D341Med (cell line): Measurements from ENCODE around the gene PDZRN3.
"Not testable (repeated sequence)": the region's sequence is repeated elsewhere in the genome, so short reads cannot be mapped to it uniquely, and the experiment has no call there.

ENCODE experiments used
- DNase-seq: peaks from one replicate; pipeline ENCODE4 v3.0.0; 2012; ENCODE audit warnings: low spot score

Gene PDZRN3

DNA sequence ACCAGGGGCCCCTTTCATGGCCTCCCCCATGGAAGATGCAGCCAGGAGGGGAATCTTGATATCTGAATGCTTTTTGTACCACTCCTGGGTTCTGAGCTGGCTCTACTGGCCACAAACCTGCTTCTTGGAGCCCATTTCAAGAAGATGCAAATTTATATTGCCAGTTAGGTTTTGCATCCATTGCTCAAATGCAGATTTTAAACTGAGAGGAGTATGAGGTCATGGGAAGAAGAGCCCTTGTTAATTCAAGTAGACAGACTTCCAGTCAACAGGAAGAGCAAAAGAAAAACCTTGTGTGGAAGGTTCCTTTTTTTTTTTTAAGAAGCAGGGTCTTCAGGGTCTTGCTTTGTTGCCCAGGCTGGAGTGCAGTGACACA, 133.5 kb downstream of the PDZRN3 start:
- no peak for DNase-seq

DNA sequence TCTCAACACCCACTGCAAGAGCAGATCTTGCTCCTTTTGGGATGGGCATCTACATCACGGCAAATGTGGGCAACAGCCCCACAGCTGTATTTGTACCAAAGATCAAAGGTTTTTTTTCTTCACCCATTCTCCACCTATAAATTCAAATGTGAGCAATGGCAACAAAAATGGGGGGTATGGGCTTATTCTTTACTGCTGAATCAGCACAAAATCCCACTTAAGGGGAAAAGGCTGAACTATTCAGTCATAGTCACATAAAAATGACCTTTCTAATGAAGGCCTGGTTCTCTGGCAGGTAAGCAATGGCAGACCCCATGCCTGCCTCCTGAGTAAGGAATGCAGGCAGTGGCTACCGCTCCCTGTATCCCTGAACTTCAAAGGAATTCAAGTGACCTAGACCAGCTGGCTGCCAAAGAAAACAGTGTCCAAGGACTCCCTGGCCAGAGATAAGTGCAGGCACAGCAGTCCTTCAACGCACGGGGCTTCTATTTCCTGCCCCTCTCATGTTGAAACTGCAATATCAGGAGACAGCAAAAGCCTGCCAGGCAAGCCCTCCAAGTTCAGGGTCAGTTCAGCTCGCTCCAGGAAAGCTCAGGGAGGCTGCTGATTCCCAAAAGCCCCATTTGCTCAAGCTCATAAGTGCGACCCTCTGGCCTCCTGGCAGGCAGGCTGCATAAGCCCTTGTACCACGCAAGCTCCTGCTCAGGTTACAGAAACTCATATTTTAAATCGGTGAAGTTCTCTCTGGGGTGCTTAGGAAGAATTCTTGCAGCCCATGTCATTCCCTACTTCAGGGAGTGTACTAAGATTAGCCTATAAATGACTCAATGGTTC, 134.1 kb downstream of the PDZRN3 start:
- DNase-seq, result no peak

DNA sequence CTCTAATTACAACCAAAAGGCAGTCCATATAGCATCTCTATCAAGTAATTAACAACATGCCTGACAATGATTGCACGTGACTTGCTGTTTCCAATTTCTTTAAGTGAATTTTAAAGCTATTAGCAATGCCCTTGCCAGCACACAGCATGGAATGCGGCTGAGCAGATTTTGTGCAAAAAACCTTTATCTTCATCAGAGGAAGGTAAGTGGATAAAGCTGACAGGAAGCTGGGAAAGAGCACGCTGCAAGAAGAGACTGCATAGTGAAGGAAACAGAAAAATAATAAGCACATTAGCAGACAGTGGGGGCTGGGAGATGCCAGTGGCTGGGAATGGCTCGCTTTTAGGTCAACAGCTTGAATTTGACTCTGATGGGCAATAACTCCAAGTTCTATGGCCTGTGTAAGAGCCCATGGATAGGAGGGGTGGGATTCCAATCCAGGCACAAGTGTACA, 138.8 kb downstream of the PDZRN3 start:
- DNase-seq, result peak; percentile 41

DNA sequence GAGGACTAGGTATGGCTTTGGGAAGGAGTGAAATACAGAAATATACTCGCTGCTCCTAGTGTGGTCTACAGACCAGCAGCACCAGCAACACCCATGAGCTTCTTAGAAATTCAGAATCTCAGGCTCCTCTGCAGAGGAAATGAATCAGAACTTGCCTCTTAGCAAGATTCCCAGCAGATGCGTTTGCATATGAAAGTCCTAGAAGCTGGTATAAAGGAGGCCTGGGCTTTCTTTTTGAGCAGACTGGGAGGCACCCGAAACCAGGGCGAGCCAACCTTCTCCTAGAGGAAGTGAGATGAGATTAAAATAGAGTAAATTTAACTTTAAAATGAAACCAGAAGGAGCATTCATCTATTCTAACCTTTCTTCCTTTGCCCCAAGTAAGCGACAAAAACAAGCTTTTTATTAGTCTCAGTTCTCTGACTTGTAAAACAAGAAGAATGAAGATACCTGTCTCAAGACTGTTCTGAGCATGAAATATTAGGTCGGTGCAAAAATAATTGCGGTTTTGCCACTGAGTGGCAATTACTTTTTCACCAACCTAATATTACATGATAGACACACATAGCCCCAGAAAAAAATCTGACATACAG, 140.0 kb downstream of the PDZRN3 start:
- DNase-seq, result no peak

DNA sequence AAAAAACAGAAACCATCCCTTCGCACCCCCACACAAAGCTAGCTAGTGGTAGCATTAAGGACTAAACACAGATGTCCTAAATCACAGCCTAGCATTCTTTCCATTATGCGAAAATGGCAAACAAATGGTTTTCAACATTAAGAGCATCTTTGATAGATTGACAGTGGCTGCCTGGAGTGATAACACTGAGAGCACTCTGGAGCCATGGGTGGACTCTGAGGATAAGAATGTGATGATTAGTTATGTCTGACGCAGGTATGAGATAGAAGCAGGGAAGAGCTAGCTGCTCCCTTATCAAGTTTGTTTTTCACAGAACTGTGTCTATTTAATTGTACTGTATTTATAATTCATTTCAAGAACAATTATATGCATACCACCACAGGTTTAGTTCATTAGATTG, 142.9 kb downstream of the PDZRN3 start:
- no peak for DNase-seq

DNA sequence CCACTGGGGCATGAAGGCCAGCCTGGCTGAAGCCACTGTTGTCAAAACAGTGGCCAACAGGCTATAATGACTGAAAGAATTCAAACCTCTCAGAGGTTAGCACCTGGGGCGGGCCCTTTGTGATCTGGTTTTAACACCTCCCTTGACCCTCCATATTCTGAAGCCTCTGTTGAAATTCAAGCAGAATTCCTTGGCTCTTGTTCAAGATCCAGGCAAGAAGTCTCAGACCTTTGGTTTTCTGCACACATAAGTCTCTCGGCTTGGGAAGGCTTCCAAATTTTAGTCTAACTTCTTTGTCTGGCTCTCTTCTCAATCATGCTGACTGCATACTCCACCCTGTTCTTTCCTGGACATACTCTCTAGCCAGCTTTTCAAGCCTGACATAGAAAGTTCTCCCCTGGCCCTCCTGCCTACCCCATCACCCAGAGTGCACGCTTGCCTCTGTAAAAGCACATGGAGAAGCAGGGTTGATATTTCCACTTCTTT, 144.5 kb downstream of the PDZRN3 start:
- no peak for DNase-seq

DNA sequence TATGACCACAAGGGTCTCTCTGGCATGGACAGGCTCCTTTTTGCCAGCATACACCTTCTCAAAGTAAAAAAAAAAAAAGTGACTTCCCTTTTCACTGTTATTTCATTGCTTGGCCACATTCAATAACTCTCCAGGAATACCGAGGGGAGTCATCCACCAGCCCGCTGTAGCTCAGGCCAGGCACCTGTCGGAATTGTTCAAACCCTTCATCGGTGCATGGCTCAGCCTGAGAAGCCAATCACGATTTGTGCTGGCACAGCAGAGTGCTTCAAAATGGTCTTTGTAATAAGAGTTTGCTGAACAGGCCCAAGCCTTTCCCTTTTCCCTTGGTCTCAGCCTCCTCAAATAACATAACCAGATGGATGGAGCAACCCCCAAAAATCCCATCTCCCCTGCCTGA, 145.4 kb downstream of the PDZRN3 start:
- DNase-seq, result no peak

DNA sequence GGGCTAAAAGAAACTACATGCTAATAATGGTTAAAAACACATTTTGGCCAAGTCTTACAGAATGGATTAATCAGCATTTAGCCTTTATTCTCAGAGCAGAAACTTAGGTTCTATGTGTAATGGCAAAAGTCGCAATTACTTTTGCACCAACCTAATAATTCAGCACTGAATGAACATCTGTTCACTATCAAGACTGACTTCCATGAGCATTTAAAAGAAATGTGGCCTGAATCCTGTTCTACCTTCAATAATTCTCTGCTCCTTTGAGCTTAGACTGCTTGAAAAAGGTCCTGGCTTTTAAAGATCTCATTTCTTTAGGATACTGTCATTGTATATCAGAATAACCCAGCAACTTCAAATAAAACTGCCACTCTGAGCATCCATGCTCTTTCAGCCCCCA, 145.9 kb downstream of the PDZRN3 start:
- DNase-seq, result no peak

DNA sequence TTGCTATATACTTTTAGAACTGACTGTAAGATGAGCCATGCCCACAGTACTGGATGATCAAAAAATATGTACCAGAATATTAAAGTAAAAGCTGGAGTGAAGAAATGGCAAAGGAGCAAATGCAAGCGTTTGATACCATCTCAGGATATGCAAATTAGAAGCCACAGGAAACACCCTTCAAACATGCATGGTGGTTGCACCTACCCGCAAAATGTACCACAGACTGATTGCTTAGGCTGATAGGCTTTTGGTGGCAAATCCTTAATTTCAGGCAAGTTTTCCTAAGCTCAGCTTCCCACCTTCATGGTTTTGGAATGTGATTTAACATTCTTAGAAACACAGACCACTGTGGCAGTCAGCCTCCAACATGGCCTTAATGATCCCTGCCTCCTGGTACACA, 149.0 kb downstream of the PDZRN3 start:
- no peak for DNase-seq

DNA sequence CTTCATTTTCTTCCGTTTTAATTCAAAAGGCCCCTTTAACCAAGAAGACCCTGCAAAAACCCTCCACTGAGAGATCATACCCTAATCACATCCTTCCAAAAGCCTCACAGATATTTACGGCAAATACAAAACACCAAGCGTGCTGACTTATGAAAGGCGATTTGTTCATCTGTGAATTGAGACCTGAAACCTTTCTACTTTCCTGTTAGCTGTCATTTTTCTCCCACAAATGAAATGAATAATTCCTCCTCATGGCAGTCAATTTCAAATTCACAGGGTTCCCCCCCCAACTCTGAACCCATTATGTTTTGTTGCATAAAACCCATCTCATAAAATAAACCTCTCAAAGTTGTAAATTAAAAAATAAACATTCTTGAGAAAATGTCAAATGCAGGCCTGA, 149.6 kb downstream of the PDZRN3 start:
- no peak for DNase-seq

DNA sequence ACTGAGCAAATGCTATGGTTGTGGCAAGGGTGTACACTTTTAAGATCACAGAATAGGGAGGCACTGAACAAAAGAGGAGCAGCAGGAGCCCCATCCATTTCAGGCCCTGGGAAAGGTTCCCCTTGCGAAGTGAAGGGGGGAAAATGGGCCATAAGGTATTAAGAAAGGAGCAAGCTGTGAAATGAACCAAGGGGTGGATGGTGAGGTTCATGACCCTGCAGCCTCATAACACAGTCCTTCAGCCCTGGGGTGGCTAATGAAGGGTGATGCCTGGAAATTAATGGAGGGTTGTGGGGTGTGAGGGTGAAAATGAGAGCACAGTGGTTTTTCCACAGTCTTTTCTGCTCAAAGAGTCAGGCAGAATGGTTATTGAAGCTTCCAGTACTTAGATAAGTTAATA, 150.1 kb downstream of the PDZRN3 start:
- no peak for DNase-seq

DNA sequence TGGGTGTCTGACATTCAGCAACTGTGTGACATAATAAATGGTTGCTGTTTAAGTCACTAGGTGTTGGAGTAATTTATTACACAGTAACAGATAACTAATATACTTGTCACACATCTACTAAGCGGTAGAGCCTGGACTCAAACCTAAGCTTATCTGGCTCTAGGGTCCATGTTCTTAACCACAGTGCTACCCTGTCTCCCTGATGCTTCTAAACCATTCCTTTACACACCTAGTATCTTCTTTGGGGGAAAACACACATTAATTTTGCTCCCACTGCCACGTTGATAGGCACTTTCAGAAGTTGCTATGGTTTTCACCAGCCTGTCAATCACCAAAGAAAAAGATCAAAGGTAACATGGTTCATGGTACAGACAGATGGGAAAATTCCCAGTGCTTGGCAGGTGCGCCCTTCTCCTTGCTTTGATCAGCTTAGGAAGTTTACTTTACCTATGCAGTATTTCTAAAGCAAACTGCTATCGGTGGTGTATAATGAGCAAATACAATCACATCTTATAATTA, 150.8 kb downstream of the PDZRN3 start:
- DNase-seq, result no peak

DNA sequence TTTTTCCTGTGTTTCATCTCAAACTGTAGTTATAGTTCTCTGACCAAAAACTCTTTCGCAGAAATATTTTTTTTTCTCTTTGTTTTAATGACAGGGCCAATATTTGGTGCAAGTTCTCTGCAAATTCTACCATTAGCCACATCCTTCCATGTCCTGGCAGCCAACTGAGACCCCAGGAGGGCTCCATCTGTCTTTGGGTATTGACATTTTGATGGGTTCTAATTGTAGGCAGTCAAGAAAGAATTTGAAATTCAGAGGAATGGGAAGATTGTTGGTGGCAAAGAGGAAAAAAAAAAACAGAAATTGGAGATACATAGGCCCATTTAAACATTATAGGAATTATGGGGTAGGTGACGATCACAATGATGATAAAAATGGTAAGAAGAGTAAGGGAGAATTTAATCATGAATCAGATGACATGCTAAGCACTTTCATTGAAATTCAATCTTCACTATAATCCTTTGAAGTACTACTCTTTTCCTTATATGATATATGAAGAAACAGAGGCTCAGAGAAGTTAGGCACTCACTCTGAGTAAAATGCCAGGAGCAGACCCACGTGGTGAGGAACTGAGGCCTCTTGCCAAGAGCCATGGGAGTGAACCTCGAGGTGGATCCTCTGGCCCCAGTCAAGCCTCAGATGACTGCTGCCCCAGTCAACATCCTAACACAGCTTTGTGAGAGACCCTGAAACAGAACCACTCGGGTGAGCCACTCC, 151.4 kb downstream of the PDZRN3 start:
- DNase-seq, result no peak

DNA sequence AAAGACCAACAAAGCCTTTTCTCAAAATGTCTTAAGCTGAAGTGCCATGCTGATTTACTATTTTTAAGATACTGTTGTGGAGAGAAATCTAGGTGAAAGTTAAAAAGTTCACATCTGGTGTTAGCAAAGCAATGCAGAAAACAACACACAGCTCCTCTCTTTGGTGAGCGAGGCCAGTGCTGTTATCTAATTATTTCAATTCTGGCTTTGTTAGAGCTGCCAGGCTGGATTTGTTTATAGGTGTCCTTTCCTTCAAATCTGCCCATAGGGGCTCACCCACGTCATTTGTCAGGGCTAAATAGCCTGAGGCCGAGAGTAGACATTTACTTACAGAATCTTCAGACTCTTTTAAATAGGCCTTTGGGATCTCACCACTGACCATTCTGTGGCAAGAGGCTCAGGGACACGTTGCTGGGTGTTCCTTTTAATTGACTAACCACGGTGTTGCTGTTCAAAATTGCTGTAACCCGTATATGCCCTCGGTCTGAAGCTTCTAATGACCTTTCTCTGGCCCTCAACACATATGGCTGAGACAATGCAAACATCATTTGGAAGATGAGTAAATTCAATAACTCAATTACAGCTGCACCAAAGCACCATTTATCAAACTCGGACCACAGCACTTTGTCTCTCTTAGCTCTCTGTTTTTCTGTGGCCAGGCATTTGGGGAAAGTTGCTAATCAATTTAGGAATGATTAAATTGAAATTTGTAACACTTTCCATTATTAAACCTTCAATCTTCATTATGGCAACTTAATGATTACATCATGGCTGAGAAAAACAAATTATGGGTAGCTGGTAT, 152.6 kb downstream of the PDZRN3 start:
- DNase-seq, result no peak

DNA sequence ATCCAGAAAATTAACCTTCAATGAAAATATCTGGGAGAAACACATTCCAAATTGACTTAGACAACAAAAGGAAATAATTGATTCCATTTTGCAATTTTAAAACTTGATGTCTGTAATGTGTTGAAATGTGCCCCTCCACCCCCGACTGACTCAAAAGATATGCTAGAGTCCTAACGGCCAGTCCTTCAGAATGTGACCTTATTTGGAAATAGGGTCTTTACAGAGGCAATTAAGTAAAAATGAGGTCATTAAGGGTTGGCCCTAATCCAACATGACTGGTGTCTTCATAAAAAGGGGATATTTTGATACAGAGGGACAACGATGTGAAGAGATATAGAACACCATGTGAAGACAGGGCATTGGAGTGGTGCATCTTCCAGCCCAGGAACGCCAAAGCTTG, 153.9 kb downstream of the PDZRN3 start:
- DNase-seq, result no peak

DNA sequence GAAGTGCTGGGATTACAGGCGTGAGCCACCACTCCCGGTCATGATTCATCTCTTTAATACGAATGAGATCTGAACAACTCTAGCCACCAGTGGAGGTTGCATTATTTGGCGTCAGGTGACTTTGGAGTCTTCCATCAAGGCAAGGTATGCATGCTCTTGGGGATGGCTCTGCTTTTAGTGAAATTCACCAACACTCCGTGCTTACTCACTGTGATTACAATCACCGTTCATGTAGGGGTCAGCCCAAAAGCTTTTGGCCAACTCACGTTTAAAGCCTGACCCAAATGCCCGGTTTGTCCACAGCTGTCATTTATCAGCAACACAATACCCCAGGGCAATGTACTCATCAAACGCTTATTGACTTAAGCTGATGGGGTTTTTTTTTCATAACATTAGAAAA, 155.4 kb downstream of the PDZRN3 start:
- no peak for DNase-seq

DNA sequence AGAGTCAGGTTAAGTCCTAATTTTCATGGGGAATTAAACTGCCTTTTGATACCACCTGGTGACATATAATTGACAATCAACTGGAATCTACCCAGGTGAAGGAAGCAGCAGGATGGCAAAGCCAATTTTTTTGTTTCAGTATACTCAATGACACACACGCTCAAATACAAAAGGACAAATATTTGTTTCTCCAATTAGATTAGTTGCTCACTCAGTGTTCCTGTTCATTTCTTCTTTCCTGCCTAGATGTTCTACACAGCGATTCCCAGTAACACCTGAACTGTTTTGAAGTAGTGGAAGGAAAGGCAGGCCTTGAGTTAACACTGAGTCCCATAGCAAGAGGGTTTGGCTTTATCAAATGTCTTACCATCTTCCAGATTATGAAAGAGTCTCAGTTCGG, 157.5 kb downstream of the PDZRN3 start:
- DNase-seq, result no peak

DNA sequence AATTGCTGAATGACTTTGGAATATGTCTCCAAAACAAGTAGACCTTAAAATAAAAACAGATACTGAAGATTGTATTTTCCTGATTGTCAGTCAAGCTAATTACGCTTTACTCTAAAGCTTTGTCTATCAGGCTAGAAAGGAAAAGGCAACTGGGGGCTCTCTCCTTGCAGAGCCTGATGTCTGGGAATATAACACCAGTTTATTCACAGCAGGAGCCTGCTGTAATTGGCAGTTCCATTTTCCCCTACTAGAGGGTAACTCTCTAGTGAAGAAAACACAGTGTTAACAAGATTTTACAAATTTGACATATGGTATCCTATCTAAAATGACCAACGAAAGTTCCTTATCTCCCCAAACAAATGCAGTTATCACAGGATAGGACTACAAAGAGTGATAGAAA, 158.8 kb downstream of the PDZRN3 start:
- no peak for DNase-seq

DNA sequence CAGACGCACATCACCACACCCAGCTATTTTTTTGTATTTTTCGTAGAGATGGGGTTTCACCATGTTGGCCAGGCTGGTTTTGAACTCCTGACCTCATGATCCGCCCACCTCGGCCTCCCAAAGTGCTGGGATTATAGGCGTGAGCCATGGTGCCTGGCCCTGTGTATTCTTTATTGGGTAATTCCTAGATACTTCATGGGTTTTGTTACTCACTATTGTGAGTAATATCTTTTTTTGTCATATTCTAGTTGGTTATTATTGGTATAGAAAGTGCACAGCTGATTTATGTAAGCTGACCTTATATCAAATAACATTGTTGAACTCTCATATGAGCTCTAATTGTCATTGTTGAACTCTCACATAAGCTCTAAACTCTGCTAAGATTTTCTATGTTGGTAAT, 160.6 kb downstream of the PDZRN3 start:
- not testable (repeated sequence) for DNase-seq

DNA sequence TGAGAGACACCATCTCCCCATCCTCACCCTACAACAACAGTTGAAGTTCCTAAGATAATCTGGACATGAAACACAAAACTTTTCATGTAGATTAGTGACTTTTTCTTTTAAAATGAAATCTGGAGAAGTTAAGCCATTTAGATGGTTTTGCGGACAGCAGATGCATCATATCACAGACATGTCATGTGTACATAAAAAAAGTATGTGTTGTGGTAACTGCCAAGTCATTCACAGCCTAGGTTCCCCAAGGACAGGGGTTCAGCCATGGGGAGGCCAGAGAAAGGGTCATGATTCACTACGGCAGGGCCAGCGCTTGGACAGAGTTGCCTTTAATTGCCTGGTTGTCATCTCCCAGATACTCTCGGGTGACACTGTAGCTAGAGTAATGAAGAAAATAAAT, 163.2 kb downstream of the PDZRN3 start:
- DNase-seq, result no peak

DNA sequence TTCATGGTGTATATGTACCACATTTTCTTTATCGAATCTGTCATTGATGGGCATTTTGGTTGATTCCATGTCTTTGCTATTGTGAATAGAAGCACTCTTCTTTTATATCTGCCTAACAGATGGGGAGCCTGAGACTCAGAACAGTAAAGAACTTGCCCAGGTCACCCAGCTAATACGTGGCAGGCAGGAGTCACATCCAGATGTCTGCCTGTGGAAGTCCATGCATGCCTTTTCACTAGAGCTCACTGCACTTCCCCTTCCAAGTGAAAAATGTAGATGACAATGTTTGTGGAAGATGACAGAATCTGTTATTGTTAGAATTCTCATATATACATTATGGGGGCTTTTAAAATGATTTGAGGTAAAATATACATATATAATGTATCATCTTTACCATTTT, 165.0 kb downstream of the PDZRN3 start:
- DNase-seq, result no peak

DNA sequence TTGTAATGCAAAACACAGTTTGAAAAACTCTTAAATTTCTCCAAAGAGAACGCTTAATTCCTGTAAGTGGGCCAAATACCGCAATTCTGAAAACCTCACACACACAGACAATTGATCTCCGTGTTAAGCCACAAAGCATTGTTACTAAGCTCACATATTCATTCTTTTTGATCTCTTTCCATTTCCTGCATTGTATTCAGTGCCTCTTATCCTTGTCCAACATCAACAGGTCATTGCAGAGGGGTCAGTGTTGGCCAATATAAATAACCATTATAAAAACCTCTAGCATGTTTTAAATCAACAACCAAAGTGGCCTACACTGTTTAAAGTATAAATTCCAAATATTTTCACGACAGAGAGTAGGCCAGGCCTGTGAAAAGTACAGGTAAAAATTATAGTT, 171.1 kb downstream of the PDZRN3 start:
- no peak for DNase-seq
